HG02610 (cell line): Measurements from ENCODE around the gene LRMDA.

Experiments used
- ATAC-seq: cut with Tn5 transposase; IDR thresholded peaks from one replicate; pipeline ENCODE4 v1.9.1; 2021; ENCODE audit warnings: mild to moderate bottlenecking, moderate library complexity; ENCODE audit not compliant: unreplicated experiment

Gene LRMDA

GRCh38 chr10:75884808-75885207, 453.4 kb downstream of the LRMDA start:
- no peak for ATAC-seq

DNA sequence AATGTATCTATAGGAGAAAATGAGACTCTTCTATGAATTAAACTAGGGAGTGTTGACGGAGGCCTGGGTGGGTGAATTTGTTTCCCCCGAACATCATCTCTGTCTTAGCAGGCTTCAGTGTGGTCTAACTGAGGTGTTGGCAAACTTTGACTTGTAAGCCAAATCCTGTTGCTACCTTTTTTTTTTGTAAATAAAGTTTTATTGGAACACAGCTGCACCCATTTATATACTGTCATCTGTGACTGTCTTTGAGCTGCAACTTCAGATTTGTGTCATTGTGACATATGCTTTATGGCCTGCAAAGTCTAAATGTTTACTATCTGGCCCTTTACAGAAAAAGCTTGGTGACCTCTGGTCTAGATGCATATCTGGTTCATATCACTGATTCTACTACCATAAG, 455.9 kb downstream of the LRMDA start:
- ATAC-seq, result no peak

- ATAC-seq, result no peak
Measured at GRCh38 chr10:75887992-75888680, 456.7 kb downstream of the LRMDA start.

GRCh38 chr10:75889051-75889450, 457.6 kb downstream of the LRMDA start:
- ATAC-seq, result no peak

DNA sequence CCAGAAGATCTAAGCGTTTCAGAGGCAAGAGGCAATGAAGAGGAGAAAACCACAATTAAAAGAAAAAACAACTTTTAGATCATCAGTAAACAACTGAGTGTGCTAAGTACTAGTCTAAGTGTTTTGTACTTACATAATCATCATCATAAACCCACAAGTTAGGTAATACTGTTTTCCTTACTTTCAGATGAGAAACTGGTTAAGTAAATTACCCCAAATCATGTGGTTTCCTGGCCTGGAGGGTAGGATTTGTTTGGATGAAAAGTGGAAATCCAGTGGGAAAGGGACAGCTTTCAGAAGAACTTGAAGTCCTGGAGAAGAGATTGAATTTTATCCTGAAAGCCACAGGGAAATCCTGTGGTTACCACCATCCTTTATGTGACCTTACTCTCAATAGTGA, 463.3 kb downstream of the LRMDA start:
- ATAC-seq, result no peak

DNA sequence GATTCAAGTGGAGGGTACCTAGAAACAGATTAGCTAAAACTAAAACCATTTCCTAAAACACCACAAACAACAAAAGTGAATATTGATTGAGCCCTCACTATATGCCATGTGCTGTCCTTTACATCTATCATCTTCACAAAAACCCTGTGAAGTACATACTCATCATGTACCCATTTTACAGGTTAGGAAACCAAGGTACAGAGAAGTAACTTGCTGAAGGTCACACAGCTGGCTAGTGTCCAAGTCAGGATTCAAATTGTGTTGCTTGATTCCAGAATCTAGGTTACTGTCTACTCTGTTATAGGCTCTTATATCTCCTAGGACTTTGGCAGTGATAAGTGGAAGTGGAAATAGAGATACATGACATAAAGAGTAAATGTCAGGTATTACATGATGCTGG, 463.8 kb downstream of the LRMDA start:
- ATAC-seq, result no peak

- ATAC-seq, result no peak
Measured at GRCh38 chr10:75899816-75900390, 468.5 kb downstream of the LRMDA start.

DNA sequence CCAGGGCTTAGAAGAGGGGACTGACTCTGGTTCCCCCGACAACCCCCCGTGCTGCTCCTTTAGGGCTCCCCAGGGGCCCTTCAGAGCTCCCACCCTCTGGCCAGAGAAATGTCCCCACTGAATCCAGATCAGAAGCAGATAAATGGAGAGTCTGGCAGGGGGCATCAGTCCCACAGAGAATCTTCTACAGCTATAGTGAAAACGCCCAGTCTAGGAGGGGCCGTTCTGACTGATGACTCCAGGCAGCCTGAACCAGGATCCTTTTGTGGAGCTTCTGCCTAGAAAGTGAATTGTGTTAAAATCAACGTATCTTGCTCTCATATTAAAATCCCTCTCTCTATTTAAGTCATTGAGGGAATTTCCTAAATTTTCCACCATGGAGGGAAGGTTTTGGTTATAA, 471.4 kb downstream of the LRMDA start:
- ATAC-seq, result no peak

DNA sequence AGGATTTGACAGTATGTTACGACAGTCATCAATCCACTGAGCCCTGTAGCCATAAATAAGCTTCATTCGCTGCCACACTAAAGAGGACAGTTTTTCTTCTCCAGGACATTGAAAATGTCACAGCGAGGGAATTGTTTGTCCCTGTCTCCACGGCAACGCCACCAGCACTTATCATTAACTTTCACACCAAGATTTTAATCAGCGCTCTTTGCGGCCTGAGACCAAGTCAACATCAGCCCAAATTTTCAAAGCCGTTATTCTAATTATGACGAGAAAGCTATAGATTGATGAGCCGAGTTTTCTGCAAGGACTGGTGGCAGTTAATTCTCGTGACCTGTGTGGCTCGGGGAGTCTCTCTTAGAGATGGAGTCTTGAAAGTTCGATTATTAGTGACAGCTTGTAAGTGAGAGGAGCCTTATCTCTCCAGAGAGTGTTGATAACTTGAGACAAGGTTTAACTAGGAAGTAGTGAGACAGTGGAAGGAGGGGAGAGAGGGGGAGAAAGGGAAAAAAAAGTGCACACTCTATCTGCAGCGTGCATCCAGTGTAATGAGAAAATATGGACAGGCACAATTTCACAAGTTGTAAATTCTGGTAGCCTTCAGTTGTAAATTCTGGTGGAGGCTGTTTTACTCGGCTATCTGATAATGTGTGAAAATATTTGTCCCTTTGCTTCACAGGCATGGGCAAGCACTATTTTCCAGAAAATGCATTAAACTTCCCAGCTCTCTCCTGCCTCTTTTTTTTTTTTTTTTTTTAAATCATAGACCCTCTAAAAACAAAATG, 473.3 kb downstream of the LRMDA start:
- ATAC-seq, result no peak

DNA sequence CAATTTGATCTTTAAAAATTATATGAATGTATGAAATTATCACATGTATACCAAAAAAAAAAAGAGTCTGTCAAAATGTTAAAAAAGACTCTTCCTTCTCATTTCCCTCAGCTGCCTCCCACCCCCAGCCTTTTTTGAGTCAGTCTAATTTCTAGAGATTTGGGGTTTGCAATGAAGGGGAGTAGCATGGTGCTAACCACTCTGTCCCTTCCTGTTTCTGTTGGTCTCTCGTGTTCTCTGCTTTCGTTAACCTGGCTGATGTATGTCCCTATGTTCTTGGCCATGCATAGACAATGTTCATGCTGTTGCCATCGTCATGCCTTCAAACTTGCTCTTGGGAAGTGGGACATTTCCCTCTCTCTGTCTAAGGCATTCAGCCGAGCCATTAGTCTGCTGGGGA, 474.1 kb downstream of the LRMDA start:
- ATAC-seq, result no peak

DNA sequence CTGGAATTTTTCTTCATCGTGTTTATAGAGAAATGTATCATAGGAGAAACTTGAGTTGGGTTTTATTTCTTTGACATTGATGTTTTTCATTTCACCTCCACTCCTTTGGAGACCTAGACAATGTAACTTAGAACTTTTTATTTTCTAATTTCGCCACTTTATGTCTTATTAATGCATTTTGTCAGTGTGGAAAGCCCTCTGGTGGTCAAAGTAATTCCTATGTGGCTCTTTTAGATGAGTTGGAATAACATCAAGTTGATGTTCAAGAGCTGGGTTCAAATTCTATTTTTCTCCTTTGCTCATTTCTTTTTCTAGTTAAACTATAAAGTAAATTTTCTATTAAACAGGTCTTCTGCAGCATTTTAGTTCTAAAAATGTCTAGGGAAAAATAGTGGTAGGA, 478.6 kb downstream of the LRMDA start:
- no peak for ATAC-seq

GRCh38 chr10:75911426-75911825, 480.0 kb downstream of the LRMDA start:
- ATAC-seq, result no peak

- ATAC-seq, result no peak
Measured at GRCh38 chr10:75916906-75917305, 485.5 kb downstream of the LRMDA start.

GRCh38 chr10:75919913-75920312, 488.5 kb downstream of the LRMDA start:
- no peak for ATAC-seq

- no peak for ATAC-seq
Measured at GRCh38 chr10:75922435-75922834, 491.0 kb downstream of the LRMDA start.

- no peak for ATAC-seq
Measured at GRCh38 chr10:75924309-75924902, 493.0 kb downstream of the LRMDA start.

- no peak for ATAC-seq
Measured at GRCh38 chr10:75925999-75926398, 494.6 kb downstream of the LRMDA start.

- no peak for ATAC-seq
Measured at GRCh38 chr10:75926763-75927162, 495.3 kb downstream of the LRMDA start.

DNA sequence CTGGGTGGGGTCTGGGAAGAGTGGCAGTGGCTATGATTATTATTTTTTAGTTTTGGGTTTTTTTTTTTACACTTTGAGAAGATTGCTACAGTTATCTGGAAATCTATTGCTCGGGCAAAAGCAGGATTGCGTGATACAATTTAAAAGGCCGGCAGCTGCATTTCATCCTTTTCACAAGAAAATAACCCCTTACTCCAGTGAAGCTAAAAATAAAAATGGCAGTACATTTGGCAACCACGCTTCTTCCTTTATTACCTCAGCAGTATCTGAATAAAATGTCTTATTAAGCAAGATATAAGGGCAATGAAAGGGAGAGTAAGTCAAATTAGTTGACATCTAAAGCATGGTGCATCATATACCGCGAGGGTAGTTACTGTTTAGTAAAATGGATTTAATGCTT, 496.8 kb downstream of the LRMDA start:
- no peak for ATAC-seq

GRCh38 chr10:75929630-75930161, 498.3 kb downstream of the LRMDA start:
- ATAC-seq, result no peak

- peak; percentile 55 for ATAC-seq
Measured at GRCh38 chr10:75932921-75933320, 501.5 kb downstream of the LRMDA start.

DNA sequence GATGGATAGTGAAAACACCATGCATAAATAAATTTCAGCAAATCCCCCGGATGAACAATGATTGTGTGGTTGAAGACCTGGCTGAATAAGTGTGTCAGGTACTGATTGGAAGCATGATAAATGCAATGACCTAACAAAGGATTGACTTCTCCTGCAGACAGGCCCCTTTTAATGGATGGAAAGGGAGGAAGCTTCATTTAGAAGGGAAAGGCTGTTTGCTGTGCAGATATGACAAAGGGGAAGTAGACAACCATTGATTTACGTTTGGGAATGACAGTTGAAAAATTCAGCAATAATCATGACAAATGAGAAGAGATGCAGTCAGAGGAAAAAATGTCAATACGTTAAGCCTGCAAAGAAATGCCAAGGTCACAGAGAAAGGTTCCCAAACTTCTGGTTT, 503.8 kb downstream of the LRMDA start:
- no peak for ATAC-seq
